GM18507 (cell line): ENCODE measurements around the gene MSN.

Experiments
- DNase-seq: peaks from one replicate; pipeline ENCODE4 v3.0.0; 2011; ENCODE audit warnings: low read depth; ENCODE audit not compliant: insufficient read length; ENCODE audit errors: extremely low spot score
- FAIRE-seq: peaks from 2 replicates; lab custom pipeline; 2011; peaks lifted over from hg19 to GRCh38; lab: Jason Lieb, UNC

MSN gene

GRCh38 chrX:65668377-65669310 lies 1.2 kb downstream of the MSN start:
- peak; percentile 87 for FAIRE-seq
- DNase-seq: no peak

- DNase-seq: no peak
- peak; percentile 44 for FAIRE-seq
These were observed 3.8 kb downstream of the MSN start for GRCh38 chrX:65671286-65671685.

DNA sequence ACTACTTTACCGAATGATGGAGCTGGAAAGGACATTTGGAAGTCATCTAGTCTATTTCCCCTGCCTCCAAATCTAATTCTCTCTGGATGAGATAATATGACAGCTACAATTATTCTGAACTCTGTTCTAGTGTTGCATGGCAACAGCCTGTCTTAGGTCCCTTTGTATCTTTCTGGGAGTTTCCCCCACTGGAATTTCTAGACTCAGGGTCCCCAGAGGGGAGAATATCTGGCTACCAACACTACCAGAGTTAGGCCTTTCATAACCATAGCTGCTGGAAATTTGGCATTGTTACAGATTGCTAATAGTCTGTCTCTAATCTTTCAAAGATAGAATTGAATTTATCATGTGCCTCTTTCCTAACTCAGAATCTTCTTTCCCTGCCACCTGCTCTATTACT lies 4.5 kb downstream of the MSN start:
- DNase-seq (no peak), FAIRE-seq (no peak)

- peak; percentile 42 for FAIRE-seq
- no peak for DNase-seq
These were observed 6.4 kb downstream of the MSN start for GRCh38 chrX:65673857-65674203.

- DNase-seq (no peak), FAIRE-seq (no peak)
These were observed 6.9 kb downstream of the MSN start for GRCh38 chrX:65674204-65674893.

GRCh38 chrX:65677954-65678469 lies 10.6 kb downstream of the MSN start:
- FAIRE-seq: no peak
- DNase-seq: no peak

- FAIRE-seq (no peak), DNase-seq (no peak)
These were observed 11.7 kb downstream of the MSN start for GRCh38 chrX:65679071-65679540.

DNA sequence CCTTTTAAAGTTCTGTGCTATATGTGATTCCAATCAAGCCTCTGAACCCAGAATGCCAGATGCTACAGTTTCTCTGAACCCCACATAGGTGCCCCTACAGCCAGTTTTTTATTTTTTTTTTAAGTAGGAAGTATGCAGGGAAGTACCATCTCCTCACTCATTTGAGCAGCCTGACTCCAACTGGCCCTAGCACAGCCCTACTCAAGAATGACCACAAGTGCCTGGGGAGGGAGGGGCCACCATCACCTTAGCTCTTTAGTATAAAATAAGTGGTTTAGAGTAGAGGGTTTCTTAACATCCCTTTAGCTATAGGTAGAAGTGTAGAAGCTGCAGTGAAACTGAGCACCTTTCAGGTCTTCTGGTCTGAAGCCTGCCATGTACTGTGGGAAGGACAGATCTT lies 14.4 kb downstream of the MSN start:
- FAIRE-seq: no peak
- DNase-seq: no peak

- DNase-seq (no peak), FAIRE-seq (no peak)
These were observed 17.7 kb downstream of the MSN start for GRCh38 chrX:65685112-65685511.

GRCh38 chrX:65686236-65686635 lies 18.8 kb downstream of the MSN start:
- DNase-seq (no peak), FAIRE-seq (no peak)

DNA sequence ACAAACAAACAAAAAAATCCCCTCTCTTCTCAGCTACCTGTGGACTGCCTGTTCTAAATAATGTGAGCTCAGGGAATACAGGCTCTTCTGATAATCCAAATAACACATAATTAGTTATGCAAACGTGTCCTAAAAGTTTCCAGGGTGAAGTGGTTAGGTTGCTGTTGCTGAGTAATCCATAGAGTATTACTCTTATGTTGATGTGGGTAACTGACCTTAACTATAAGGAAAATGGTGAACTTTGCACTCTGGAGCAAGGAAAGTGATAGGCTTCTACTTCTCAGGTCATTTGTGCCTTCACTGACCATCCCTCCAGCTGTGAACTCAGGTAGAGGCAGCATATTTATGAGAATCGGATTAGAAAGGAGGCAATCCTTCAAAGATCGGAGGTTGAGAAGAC lies 19.9 kb downstream of the MSN start:
- FAIRE-seq: no peak
- DNase-seq: no peak

DNA sequence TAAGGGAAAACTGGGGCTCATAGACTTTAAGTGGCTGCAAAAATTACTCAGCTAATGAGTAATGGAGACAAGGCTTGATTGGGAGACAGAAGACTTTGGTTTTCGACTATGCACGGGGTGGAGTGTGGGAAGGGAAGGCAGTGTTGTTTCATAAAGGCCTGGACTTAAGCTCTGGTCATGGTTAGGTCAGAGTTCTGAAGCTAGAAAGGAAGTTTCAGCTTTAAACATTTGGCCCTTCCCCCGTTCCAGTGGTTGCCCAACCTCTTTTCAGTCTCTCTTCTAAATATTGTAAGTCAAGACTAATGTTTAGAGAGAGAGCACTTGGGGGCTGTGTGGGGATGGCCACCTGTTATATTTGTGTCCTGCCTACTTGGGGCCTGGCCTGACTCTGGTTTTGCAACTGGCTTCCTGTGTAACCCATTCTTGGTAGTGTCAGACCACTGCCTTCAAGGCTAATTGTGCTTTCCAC lies 21.0 kb downstream of the MSN start:
- peak; percentile 93 for FAIRE-seq
- peak; percentile 39 for DNase-seq

GRCh38 chrX:65689377-65689776 lies 21.9 kb downstream of the MSN start:
- DNase-seq (no peak), FAIRE-seq (no peak)

DNA sequence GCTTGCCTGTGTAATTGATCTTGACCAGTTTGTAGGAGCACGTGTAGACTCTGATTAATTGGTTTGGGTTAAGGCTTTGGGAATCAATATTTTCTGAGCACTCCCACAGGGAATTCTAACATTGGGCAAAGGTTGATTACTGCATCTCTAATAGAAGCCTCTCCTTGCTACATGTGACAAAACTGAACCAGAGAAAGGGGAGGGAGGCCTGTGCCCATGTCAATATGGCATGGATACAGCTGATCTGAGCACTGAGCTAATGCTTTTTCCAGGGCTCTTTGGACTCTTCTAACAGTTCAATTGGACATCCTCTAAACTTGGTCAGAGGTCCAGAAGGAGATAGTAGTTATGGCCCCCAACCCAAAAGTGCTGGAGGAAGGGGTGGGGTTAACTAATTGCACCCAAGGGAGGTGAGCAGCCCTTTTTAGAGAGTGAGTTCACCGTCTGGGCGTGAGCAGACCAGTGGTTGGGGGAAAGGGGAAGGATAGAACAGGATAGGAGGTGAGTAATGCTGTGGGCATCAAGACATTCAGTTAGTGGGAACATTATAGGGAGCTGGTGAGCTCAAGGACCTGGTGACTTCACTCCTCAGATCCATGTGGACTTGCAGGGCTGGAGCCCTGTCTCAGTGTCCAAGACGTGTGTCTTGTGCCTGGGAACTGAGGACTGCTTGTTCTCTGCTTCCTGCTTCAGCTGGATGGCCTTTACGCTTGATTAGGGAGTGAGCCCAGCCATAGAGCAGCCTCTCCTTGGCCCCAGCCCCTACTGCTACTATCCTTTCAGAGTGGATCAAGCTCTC lies 22.8 kb downstream of the MSN start:
- no peak for DNase-seq
- FAIRE-seq: peak; percentile 42

DNA sequence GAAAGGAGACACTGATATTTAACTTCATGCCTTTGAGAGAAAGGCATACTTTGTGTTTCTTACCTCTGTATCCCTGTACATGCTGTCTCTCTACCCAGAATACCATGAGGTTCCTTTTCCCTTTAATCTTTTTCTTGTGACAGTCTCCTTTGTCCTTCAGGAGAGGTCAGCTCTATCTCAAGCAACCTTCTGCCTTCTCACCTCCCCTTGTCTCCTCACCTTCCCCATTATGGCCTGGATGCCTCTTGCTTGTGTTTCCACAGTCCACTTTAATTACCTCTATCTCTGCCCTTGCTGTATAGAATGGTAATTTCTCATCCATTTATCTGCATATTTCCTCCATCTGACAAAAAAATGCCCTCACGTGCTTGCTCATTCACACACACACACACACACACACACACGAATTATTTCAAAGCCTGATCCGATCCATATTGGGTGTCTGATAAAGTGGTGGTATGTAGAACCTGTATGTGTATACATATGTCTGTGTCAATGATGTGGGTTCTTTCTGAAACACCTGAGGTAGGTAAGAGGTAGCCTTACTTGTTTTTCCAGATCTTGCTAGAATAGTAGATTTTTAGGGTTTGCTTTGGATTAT lies 28.5 kb downstream of the MSN start:
- no peak for DNase-seq
- peak; percentile 55 for FAIRE-seq

DNA sequence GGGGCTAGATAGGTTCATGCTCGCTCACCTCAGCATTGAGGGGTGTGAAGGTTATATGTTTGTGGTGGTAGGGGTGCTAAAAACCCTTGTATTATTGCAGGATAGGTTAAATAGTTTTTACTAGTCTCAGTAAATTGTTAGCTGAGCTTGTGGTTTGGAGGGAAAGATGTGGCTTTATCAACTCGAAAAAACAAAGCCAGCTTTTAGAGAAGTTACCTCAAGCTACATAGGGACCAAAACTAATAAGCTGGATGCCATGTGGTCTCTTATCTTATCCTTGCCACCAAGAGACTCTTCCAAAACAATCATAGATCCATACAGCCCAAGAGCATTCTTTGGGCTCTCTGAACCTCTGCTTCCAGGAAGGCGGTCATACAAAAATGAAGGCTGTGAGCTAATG lies 29.2 kb downstream of the MSN start:
- no peak for DNase-seq
- no peak for FAIRE-seq

DNA sequence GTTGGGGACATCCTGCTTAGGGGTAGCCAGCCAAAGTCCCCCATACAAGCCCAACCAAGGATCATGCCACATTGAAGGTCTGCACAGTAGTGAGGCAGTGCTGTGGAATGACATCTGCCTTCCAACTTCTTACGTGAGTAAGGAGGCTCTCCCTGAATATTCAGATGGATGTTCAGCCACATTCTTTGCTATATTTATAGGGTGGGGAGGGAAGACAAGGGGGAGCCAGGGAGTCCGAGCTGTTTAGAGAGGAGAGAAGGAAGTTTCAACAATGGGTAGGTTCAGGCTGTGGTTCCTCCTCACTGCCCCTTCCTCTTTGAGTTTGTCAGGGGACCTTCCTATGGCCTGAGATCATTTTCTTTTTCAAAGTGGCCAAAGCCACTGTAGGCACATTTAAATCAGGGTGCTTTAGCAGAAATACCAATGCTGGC lies 29.8 kb downstream of the MSN start:
- no peak for FAIRE-seq

DNA sequence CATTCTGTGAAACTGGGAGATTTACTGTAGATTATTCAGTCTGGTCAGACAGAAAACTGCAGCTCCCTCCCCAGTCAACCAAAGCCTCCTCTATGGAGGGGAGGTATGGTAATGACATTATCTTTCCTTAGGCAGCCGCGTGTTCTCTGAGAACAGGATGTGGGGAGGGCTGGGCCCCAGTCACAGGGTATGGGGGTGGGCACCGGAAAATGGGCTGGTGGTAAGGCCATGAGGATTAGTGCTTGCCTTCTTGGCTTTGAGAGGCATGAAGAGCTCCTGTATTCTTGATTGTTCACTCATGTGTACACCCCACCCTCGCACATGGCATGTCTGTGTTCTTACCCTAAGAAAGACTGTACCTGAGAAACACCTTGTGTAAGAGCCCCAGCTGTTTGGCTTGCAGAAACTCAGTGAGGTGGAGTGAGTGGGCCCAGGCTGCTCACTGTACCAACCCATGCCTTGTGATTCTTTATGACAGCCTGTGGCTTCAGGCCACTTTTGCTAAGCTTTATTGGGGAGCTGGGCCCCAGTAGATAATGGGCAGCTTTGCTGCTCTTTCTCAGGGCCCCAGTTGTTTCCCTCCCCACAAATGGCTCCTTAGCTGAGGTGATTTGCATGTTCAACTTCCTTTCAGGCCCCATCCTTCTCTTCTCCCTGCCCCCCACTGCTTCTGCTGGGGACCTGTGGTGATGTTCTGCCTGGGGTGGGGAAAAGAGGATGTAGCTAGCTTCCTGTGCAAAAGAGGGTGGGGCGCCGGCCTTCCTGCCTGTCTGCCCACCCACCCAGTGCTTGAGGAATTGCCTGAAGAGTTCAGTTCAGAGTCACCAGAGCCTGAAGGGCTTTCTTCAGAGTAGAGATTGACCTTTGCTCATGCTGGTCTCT lies 30.7 kb downstream of the MSN start:
- peak; percentile 100 for FAIRE-seq

More for the DNA sequence above, 29.8 kb downstream of the MSN start:
- DNase-seq: no peak

More for the DNA sequence above, 30.7 kb downstream of the MSN start:
- no peak for DNase-seq
